HepG2 (cell line): Measurements from ENCODE around the gene CEBPB. TPM values are rescaled to one million over a fixed set of nuclear protein-coding genes. Genes with fewer than 3 reads are reported as not detected.

Experiments
- ATAC-seq: fragments of 200-7000 bp; cut with Tn5 transposase; 3 replicates; pipeline ENCODE4 v1.9.1; 2020; ENCODE audit warnings: mild to moderate bottlenecking, moderate library complexity
- BruUV-seq: library from RNA; stranded (reverse); fragments of 400-500 nt; replicated peaks from 2 replicates; lab custom pipeline; 2021; lab: Mats Ljungman, UMichigan
- CTCF ChIA-PET: fragments of 300-600 bp; formaldehyde crosslinking; extraction: SDS; loops from one replicate; lab custom pipeline; 2021; ENCODE audit warnings: low total read pairs, inconsistent platforms, low intra/inter-chr PET ratio; lab: Yijun Ruan, JAX
- POLR2A ChIA-PET: fragments of 350-600 bp; sonication (Branson Sonifier 250); formaldehyde crosslinking; loops from one replicate; lab custom pipeline; 2020; ENCODE audit warnings: antibody characterized with exemption, inconsistent platforms; lab: Yijun Ruan, JAX
- DNase-seq: peaks from one replicate; pipeline ENCODE4 v3.0.0-alpha.2; 2015; ENCODE audit warnings: low spot score
- FAIRE-seq: peaks from 3 replicates; lab custom pipeline; 2011; peaks lifted over from hg19 to GRCh38; lab: Jason Lieb, UNC
- H2AFZ ChIP-seq: one replicate; pipeline ENCODE4 v1.6.1; 2011; ENCODE audit warnings: low read length, inconsistent platforms
- H3K27ac ChIP-seq: fragments of 300-600 bp; 3 replicates; pipeline ENCODE4 v1.8.0; 2011; ENCODE audit warnings: mixed run types, mild to moderate bottlenecking, mixed read lengths, low read length, inconsistent platforms; ENCODE audit not compliant: insufficient read depth; ENCODE audit errors: extremely low read length
- H3K27me3 ChIP-seq, 2 experiments: fragments of 200-600 bp in 1 of 2; 2 replicates in 1 of 2; 3 replicates in 1 of 2; pipeline versions ENCODE4 v1.6.0 to v1.8.0; 2011; ENCODE audit warnings: low read length in 2 of 2, mild to moderate bottlenecking in 2 of 2, moderate library complexity in 2 of 2, inconsistent platforms in 1 of 2; ENCODE audit not compliant: insufficient read depth in 2 of 2, control insufficient read depth in 1 of 2
- H3K36me3 ChIP-seq, 2 experiments: fragments of 200-600 bp in 1 of 2; replicated peaks in 1 of 2; 2 replicates in 1 of 2; 3 replicates in 1 of 2; pipeline versions ENCODE4 v1.5.1 to v1.8.0; 2011; ENCODE audit warnings: low read length in 2 of 2, inconsistent platforms in 1 of 2; ENCODE audit not compliant: insufficient read depth in 2 of 2, control insufficient read depth in 1 of 2
- H3K4me1 ChIP-seq: 2 replicates; pipeline ENCODE4 v1.5.1; 2012; ENCODE audit warnings: low read length, inconsistent platforms; ENCODE audit not compliant: insufficient read depth
- H3K4me2 ChIP-seq: 2 replicates; pipeline ENCODE4 v1.6.0; 2011; ENCODE audit warnings: low read depth, low read length, inconsistent platforms
- H3K4me3 ChIP-seq, 3 experiments: fragments of 200-600 bp in 1 of 3; sonication (generic), shearing (Covaris generic) in 1 of 3; replicated peaks in 1 of 3; 2 replicates each; pipeline ENCODE4 v1.5.1; 2011 to 2016; ENCODE audit warnings: low read length in 3 of 3, inconsistent platforms in 2 of 3, low read depth in 2 of 3, mild to moderate bottlenecking in 2 of 3, control low read depth in 1 of 3, mixed read lengths in 1 of 3; ENCODE audit not compliant: insufficient read depth in 1 of 3
- H3K79me2 ChIP-seq: one replicate; pipeline ENCODE4 v1.6.1; 2011; ENCODE audit warnings: low read length, inconsistent platforms; ENCODE audit not compliant: insufficient read depth
- H3K9ac ChIP-seq: 2 replicates; pipeline ENCODE4 v1.6.0; 2011; ENCODE audit warnings: mild to moderate bottlenecking, low read depth, low read length, inconsistent platforms; ENCODE audit not compliant: insufficient read depth
- H3K9me3 ChIP-seq: 2 replicates; pipeline ENCODE4 v1.5.1; 2012; ENCODE audit warnings: mild to moderate bottlenecking, low read length
- H4K20me1 ChIP-seq: 2 replicates; pipeline ENCODE4 v1.6.0; 2011; ENCODE audit warnings: inconsistent platforms, mild to moderate bottlenecking, low read length, moderate library complexity; ENCODE audit not compliant: insufficient read depth
- BORCS8-MEF2B ChIP-seq: sonication (generic); formaldehyde crosslinking; IDR thresholded peaks from 2 replicates; pipeline ENCODE4 v1.8.0; 2022; ENCODE audit warnings: mild to moderate bottlenecking, missing genetic modification reagents
- CREM ChIP-seq, 2 experiments: sonication (generic) in 1 of 2; formaldehyde crosslinking in 1 of 2; IDR thresholded peaks; 2 replicates each; pipeline versions ENCODE4 v1.4.0 to v1.6.1; 2016 to 2020; ENCODE audit warnings: antibody characterized with exemption in 1 of 2, mild to moderate bottlenecking in 1 of 2, missing genetic modification reagents in 1 of 2
- EED ChIP-seq: sonication (generic); formaldehyde crosslinking; IDR thresholded peaks from 2 replicates; pipeline ENCODE4 v1.5.0; 2020; ENCODE audit warnings: mild to moderate bottlenecking, missing genetic modification reagents
- ETV6 ChIP-seq: sonication (generic); formaldehyde crosslinking; conservative IDR thresholded peaks from 2 replicates; pipeline ENCODE4 v1.4.0; 2020; ENCODE audit warnings: missing genetic modification reagents
- KDM2A ChIP-seq: sonication (generic); formaldehyde crosslinking; IDR thresholded peaks from 2 replicates; pipeline ENCODE4 v1.4.0; 2020; ENCODE audit warnings: low read depth, missing genetic modification reagents, borderline replicate concordance
- ZBTB38 ChIP-seq: sonication (generic); formaldehyde crosslinking; IDR thresholded peaks from 2 replicates; pipeline ENCODE4 v1.5.1; 2020; ENCODE audit warnings: mild to moderate bottlenecking, missing genetic modification reagents
- ZBTB40 ChIP-seq, 2 experiments: fragments of 450-650 bp in 1 of 2; sonication (generic) in 1 of 2; formaldehyde crosslinking in 1 of 2; IDR thresholded peaks; 2 replicates each; pipeline versions ENCODE4 v1.6.1 to v1.8.0; 2016 to 2022; ENCODE audit warnings: antibody characterized with exemption in 1 of 2, mild to moderate bottlenecking in 1 of 2, missing genetic modification reagents in 1 of 2
- WGBS: methylation state at CpG from one replicate; pipeline ENCODE4 v1.1.6; 2017; ENCODE audit warnings: low lambda C conversion rate; 5-methylcytosine and 5-hydroxymethylcytosine counted together
- in situ Hi-C: cut with HindIII; loops from 2 replicates; pipeline ENCODE4 v1.10.0; 2017; ENCODE audit warnings: low pct_unique_long_range_greater_than_20kb; ENCODE audit not compliant: extremely low pct_ligation_motif_present
- intact Hi-C: fragments of 100-400 bp; cut with micrococcal nuclease; formaldehyde crosslinking; loops from one replicate; pipeline ENCODE4 v1.10.0; 2022; ENCODE audit not compliant: unreplicated experiment
- polyA plus RNA-seq, 8 experiments: library from polyadenylated mRNA; depleted of rRNA in 3 of 8; stranded (reverse) in 7 of 8; unstranded in 1 of 8; fragments of >200 nt; fragmentation: Illumina TruSeq in 4 of 8; extraction: Trizol in 4 of 8; gene quantifications; 2 replicates each; pipeline versions ENCODE4 v1.2.1 to v1.2.3, GENCODE V29; 2011 to 2016; ENCODE audit warnings: low read depth in 4 of 8, missing spikeins in 1 of 8, mixed read lengths in 1 of 8; ENCODE audit not compliant: insufficient read depth in 1 of 8
- total RNA-seq, 5 experiments: library from RNA; depleted of rRNA; stranded (reverse); fragments of >200 nt; fragmentation: Illumina TruSeq; extraction: Trizol; gene quantifications; 2 replicates each; pipeline ENCODE4 v1.2.3, GENCODE V29; 2016; ENCODE audit warnings: low read depth in 1 of 5
- TF ChIP-seq, protein P1 (sequence below): sonication (generic); formaldehyde crosslinking; IDR thresholded peaks from 2 replicates; pipeline ENCODE4 v1.8.0; 2022; ENCODE audit warnings: mild to moderate bottlenecking, missing genetic modification reagents, borderline replicate concordance
- TF ChIP-seq, protein P2 (sequence below): sonication (generic); formaldehyde crosslinking; IDR thresholded peaks from 2 replicates; pipeline ENCODE4 v1.8.0; 2022; ENCODE audit warnings: mild to moderate bottlenecking, missing genetic modification reagents; ENCODE audit not compliant: insufficient replicate concordance

Gene CEBPB
- total and polyA plus RNA-seq, 2 of the 13 experiments (the other 11 are each of a cell fraction or from before 2014, with no cell fraction given) = 18.5 to 28.2 TPM

- ChIA-PET POLR2A (interaction anchor here (3.5 to 5.2 kb wide), 3 partner anchors 12 to 20 kb away, joined by 19 to 89 read pairs (median 71); no protein-coding TSS in a partner anchor), CTCF (no interaction called here)
- peaks cover 0 to 4% of the 10 kb centered on the region in 2 experiments; a peak in 1 of 5 replicates for H3K27me3 ChIP-seq
- BruUV-seq = no TSS peak
- intact Hi-C loops = no loop called here
- peak overlapping the region; percentile 26 for H3K4me2 ChIP-seq
- peaks cover 59% of the 10 kb centered on the region for H3K79me2 ChIP-seq
- H2AFZ ChIP-seq = no peak overlapping the region
- H3K4me1 ChIP-seq = peaks cover 76% of the 10 kb centered on the region
- no peak overlapping the region for H3K27ac ChIP-seq
- peak overlapping the region; percentile 23; the same call in 1 of the 2 replicates for H3K9ac ChIP-seq
- DNase-seq (no peak), FAIRE-seq (no peak), ATAC-seq (no peak)
- H3K4me3 ChIP-seq = no peak overlapping the region
- in situ Hi-C loops = no loop called here
- peaks cover 12 to 44% of the 10 kb centered on the region in 2 experiments; a peak in 4 of 5 replicates for H3K36me3 ChIP-seq
- no peaks in the 10 kb centered on the region; the same call in 1 of the 2 replicates for H4K20me1 ChIP-seq
- H3K9me3 ChIP-seq = no peaks in the 10 kb centered on the region
- 93% methylated on average over 10 of the region's 10 CpGs for WGBS
- no peak for TF ChIP-seq ZBTB40 (IDR thresholded peaks at IDR 0.05)
- 0 out of 2 replicates have a peak, but pooled peaks have one; percentile 38 for TF ChIP-seq ZBTB40 (CRISPR knock-in tag; IDR thresholded peaks at IDR 0.05)
- TF ChIP-seq BORCS8-MEF2B (CRISPR knock-in tag) = 0 out of 2 replicates have a peak, but pooled peaks have one; percentile 19
- TF ChIP-seq, protein P1, sequence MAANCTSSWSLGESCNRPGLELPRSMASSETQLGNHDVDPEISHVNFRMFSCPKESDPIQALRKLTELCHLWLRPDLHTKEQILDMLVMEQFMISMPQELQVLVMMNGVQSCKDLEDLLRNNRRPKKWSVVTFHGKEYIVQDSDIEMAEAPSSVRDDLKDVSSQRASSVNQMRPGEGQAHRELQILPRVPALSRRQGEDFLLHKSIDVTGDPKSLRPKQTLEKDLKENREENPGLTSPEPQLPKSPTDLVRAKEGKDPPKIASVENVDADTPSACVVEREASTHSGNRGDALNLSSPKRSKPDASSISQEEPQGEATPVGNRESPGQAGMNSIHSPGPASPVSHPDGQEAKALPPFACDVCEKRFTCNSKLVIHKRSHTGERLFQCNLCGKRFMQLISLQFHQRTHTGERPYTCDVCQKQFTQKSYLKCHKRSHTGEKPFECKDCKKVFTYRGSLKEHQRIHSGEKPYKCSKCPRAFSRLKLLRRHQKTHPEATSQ (CRISPR knock-in tag) = no peak
- TF ChIP-seq ETV6 (CRISPR knock-in tag) = no peak
- TF ChIP-seq CREM (IDR thresholded peaks at IDR 0.05) = no peak
- TF ChIP-seq CREM (CRISPR knock-in tag; IDR thresholded peaks at IDR 0.05) = 0 out of 2 replicates have a peak, but pooled peaks have one; percentile 18
- no peak for TF ChIP-seq ZBTB38 (CRISPR knock-in tag)
- 0 out of 2 replicates have a peak, but pooled peaks have one; percentile 42 for TF ChIP-seq EED
- TF ChIP-seq, protein P2, sequence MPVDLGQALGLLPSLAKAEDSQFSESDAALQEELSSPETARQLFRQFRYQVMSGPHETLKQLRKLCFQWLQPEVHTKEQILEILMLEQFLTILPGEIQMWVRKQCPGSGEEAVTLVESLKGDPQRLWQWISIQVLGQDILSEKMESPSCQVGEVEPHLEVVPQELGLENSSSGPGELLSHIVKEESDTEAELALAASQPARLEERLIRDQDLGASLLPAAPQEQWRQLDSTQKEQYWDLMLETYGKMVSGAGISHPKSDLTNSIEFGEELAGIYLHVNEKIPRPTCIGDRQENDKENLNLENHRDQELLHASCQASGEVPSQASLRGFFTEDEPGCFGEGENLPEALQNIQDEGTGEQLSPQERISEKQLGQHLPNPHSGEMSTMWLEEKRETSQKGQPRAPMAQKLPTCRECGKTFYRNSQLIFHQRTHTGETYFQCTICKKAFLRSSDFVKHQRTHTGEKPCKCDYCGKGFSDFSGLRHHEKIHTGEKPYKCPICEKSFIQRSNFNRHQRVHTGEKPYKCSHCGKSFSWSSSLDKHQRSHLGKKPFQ (CRISPR knock-in tag) = peak; percentile 28
- TF ChIP-seq KDM2A (CRISPR knock-in tag) = peak; percentile 13; the same call in 1 of the 2 replicates
These were observed 39.4 kb upstream of the CEBPB start for GRCh38 chr20:50151034-50151743.
